A549 (cell line): ENCODE results near the gene JAML. TPM values are rescaled to one million over a fixed set of nuclear protein-coding genes. Genes with fewer than 3 reads are reported as not detected.

ENCODE experiments used
- ATAC-seq, 2 experiments: fragments of 200-7000 bp in 1 of 2; fragments of >200 bp in 1 of 2; cut with Nextera tagmentation in 1 of 2; cut with Tn5 transposase in 1 of 2; 3 replicates each; pipeline versions ENCODE4 v1.8.0 to v1.9.1; 2018 to 2020; ENCODE audit warnings: mild to moderate bottlenecking in 1 of 2, moderate library complexity in 1 of 2
- CTCF ChIA-PET: fragments of 300-600 bp; sonication (Branson Sonifier 250); formaldehyde crosslinking; extraction: SDS; loops from one replicate; lab custom pipeline; 2021; ENCODE audit warnings: antibody characterized with exemption, inconsistent platforms; lab: Yijun Ruan, JAX
- POLR2A ChIA-PET: fragments of 350-600 bp; formaldehyde crosslinking; extraction: SDS; loops from one replicate; lab custom pipeline; 2021; ENCODE audit warnings: antibody characterized with exemption, inconsistent platforms; lab: Yijun Ruan, JAX
- DNase-seq, 2 experiments: peaks; one replicate each; pipeline versions ENCODE4 v3.0.0 to v3.0.0-alpha.2; 2011 to 2016; ENCODE audit warnings: low read depth in 1 of 2, low spot score in 1 of 2
- FAIRE-seq: peaks from 2 replicates; lab custom pipeline; 2011; peaks lifted over from hg19 to GRCh38; lab: Jason Lieb, UNC
- H3K27ac ChIP-seq, 2 experiments: fragments of >200 bp; sonication (Bioruptor Twin); formaldehyde crosslinking; 3 replicates each; pipeline ENCODE4 v1.5.1; 2016 to 2017
- H3K4me1 ChIP-seq: fragments of >200 bp; sonication (Bioruptor Twin); formaldehyde crosslinking; 3 replicates; pipeline ENCODE4 v1.6.1; 2016
- H3K4me2 ChIP-seq: fragments of >200 bp; sonication (Bioruptor Twin); formaldehyde crosslinking; 3 replicates; pipeline ENCODE4 v1.6.1; 2016
- H3K4me3 ChIP-seq: fragments of >200 bp; sonication (Bioruptor Twin); formaldehyde crosslinking; 3 replicates; pipeline ENCODE4 v1.5.1; 2016
- H3K9me3 ChIP-seq: fragments of >200 bp; sonication (Bioruptor Twin); formaldehyde crosslinking; 3 replicates; pipeline ENCODE4 v1.6.1; 2016
- BHLHE40 ChIP-seq: IDR thresholded peaks from 2 replicates; pipeline ENCODE4 v1.6.1; 2012; ENCODE audit warnings: low read depth, low read length, inconsistent platforms
- CBX2 ChIP-seq: fragments of 200-600 bp; sonication (generic); IDR thresholded peaks from 2 replicates; pipeline ENCODE4 v1.6.1; 2016; ENCODE audit warnings: low read depth, mild to moderate bottlenecking, borderline replicate concordance
- CBX8 ChIP-seq: fragments of 200-600 bp; sonication (generic); IDR thresholded peaks from 2 replicates; pipeline ENCODE4 v1.6.1; 2016
- EHF ChIP-seq: fragments of 250-450 bp; sonication (Bioruptor Pico); IDR thresholded peaks from 2 replicates; pipeline ENCODE4 v1.5.0; 2020; ENCODE audit warnings: mild to moderate bottlenecking
- EHMT2 ChIP-seq: fragments of 200-600 bp; sonication (generic); IDR thresholded peaks from 2 replicates; pipeline ENCODE4 v1.6.1; 2016; ENCODE audit warnings: antibody characterized with exemption, low read depth, mild to moderate bottlenecking, moderate library complexity
- HDAC2 ChIP-seq: fragments of 200-600 bp; sonication (generic); IDR thresholded peaks from 2 replicates; pipeline ENCODE4 v1.6.1; 2016
- HES2 ChIP-seq: fragments of >200 bp; sonication (Bioruptor Twin); formaldehyde crosslinking; IDR thresholded peaks from 2 replicates; pipeline ENCODE4 v1.6.1; 2016
- HOXA7 ChIP-seq: fragments of 250-450 bp; sonication (Bioruptor Pico); IDR thresholded peaks from 2 replicates; pipeline ENCODE4 v1.5.0; 2020; ENCODE audit warnings: mild to moderate bottlenecking, moderate library complexity
- JUNB ChIP-seq: fragments of >200 bp; sonication (Bioruptor Twin); formaldehyde crosslinking; IDR thresholded peaks from 2 replicates; pipeline ENCODE4 v1.6.1; 2016
- MAFK ChIP-seq: fragments of 450-650 bp; IDR thresholded peaks from 2 replicates; pipeline ENCODE4 v1.6.1; 2014; ENCODE audit not compliant: partially characterized antibody
- MAZ ChIP-seq: fragments of 150-350 bp; IDR thresholded peaks from 2 replicates; pipeline ENCODE4 v1.6.1; 2014; ENCODE audit warnings: antibody characterized with exemption, low read depth, low read length, borderline replicate concordance
- MYC ChIP-seq: IDR thresholded peaks from 2 replicates; pipeline ENCODE4 v1.6.1; 2012; ENCODE audit warnings: mild to moderate bottlenecking, inconsistent platforms, low read length, improper control_type of control experiment, borderline replicate concordance
- NFE2L2 ChIP-seq: fragments of 150-350 bp; conservative IDR thresholded peaks from 2 replicates; pipeline ENCODE4 v1.6.1; 2014; ENCODE audit warnings: low read length
- NR3C1 ChIP-seq: fragments of >200 bp; sonication (Bioruptor Twin); formaldehyde crosslinking; IDR thresholded peaks from 3 replicates; pipeline ENCODE4 v1.6.1; 2017
- POLR2AphosphoS2 ChIP-seq: conservative IDR thresholded peaks from 2 replicates; pipeline ENCODE4 v1.6.1; 2012; ENCODE audit warnings: low read length, improper control_type of control experiment, inconsistent platforms
- RCOR1 ChIP-seq: fragments of 150-350 bp; IDR thresholded peaks from 2 replicates; pipeline ENCODE4 v1.6.1; 2014; ENCODE audit warnings: antibody characterized with exemption, low read length, low read depth
- SMC3 ChIP-seq: fragments of >200 bp; sonication (Bioruptor Twin); formaldehyde crosslinking; IDR thresholded peaks from 3 replicates; pipeline ENCODE4 v1.6.1; 2018; ENCODE audit warnings: inconsistent platforms
- TFCP2L1 ChIP-seq: fragments of 250-450 bp; sonication (Bioruptor Pico); IDR thresholded peaks from 2 replicates; pipeline ENCODE4 v1.5.0; 2021; ENCODE audit warnings: mild to moderate bottlenecking
- TP53 ChIP-seq: fragments of 250-450 bp; sonication (Bioruptor Pico); IDR thresholded peaks from 2 replicates; pipeline ENCODE4 v1.5.0; 2021; ENCODE audit warnings: mild to moderate bottlenecking, moderate library complexity
- ZSCAN20 ChIP-seq: fragments of 250-450 bp; sonication (Bioruptor Pico); IDR thresholded peaks from 2 replicates; pipeline ENCODE4 v1.8.0; 2022; ENCODE audit warnings: mild to moderate bottlenecking, moderate library complexity
- WGBS: methylation state at CpG from one replicate; pipeline ENCODE4 v1.1.6; 2017; ENCODE audit errors: missing lambda C conversion rate; 5-methylcytosine and 5-hydroxymethylcytosine counted together
- polyA plus RNA-seq, 4 experiments: library from polyadenylated mRNA; depleted of rRNA in 3 of 4; stranded (reverse); fragments of >200 nt; fragmentation: RNase III in 1 of 4; extraction: RNeasy Plus Mini Kit Qiagen cat#74134 plus additional on column Dnase treatment in 1 of 4; gene quantifications; 2 replicates in 3 of 4; 3 replicates in 1 of 4; pipeline ENCODE4 v1.2.3, GENCODE V29; 2011 to 2017
- TF ChIP-seq, protein P1 (sequence below): IDR thresholded peaks from 2 replicates; pipeline ENCODE4 v1.6.1; 2012
- TF ChIP-seq, protein P2 (sequence below): IDR thresholded peaks from 2 replicates; pipeline ENCODE4 v1.6.1; 2012; ENCODE audit warnings: low read depth, borderline replicate concordance

The JAML gene
- polyA plus RNA-seq, 2 of the 4 experiments (the other 2 are of a cell fraction), result not detected

GRCh38 chr11:118168316-118168715 is 56.5 kb downstream of the JAML start:
- no peak for DNase-seq
- Histone ChIP-seq H3K9me3 (no peaks in the 10 kb centered on the region), H3K4me1 (no peaks in the 10 kb centered on the region), H3K4me3 (no peak overlapping the region), H3K4me2 (no peak overlapping the region), H3K27ac (no peak overlapping the region)
- ChIA-PET CTCF (interaction anchor here (4.4 to 11.1 kb wide), 2 partner anchors 13 to 24 kb away, joined by 45 to 165 read pairs; no protein-coding TSS in a partner anchor), POLR2A (no interaction called here)
- 12% methylated on average over 8 of the region's 8 CpGs for WGBS
- no peak for FAIRE-seq
- TF ChIP-seq EHF (CRISPR knock-in tag) (no peak), TP53 (CRISPR knock-in tag) (no peak), NFE2L2 (no peak)
- TF ChIP-seq, protein P1, sequence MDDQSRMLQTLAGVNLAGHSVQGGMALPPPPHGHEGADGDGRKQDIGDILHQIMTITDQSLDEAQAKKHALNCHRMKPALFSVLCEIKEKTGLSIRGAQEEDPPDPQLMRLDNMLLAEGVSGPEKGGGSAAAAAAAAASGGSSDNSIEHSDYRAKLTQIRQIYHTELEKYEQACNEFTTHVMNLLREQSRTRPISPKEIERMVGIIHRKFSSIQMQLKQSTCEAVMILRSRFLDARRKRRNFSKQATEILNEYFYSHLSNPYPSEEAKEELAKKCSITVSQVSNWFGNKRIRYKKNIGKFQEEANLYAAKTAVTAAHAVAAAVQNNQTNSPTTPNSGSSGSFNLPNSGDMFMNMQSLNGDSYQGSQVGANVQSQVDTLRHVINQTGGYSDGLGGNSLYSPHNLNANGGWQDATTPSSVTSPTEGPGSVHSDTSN, result no peak
- no peak for ATAC-seq

- WGBS, result 68% methylated on average over 8 of the region's 12 CpGs
Observed at GRCh38 chr11:118167906-118168305, 56.9 kb downstream of the JAML start.

GRCh38 chr11:118167253-118167652 is 57.6 kb downstream of the JAML start:
- no peak overlapping the region for H3K27ac ChIP-seq
- H3K4me1 ChIP-seq, result no peaks in the 10 kb centered on the region
- no peak overlapping the region for H3K4me2 ChIP-seq
- 74% methylated on average over 2 of the region's 2 CpGs for WGBS
- no peak overlapping the region for H3K4me3 ChIP-seq
- CTCF ChIA-PET, result interaction anchor here (1.4 to 11.1 kb wide), 3 partner anchors 11 to 32 kb away, joined by 5 to 165 read pairs (median 5); no protein-coding TSS in a partner anchor
- DNase-seq (no peak), ATAC-seq (no peak), FAIRE-seq (no peak)
- H3K9me3 ChIP-seq, result no peaks in the 10 kb centered on the region
- TF ChIP-seq HES2 (no peak), CBX2 (no peak), TFCP2L1 (CRISPR knock-in tag) (no peak), ZSCAN20 (CRISPR knock-in tag) (no peak), JUNB (no peak), CBX8 (no peak), MAFK (no peak), POLR2AphosphoS2 (no peak)
- TF ChIP-seq, all 56 proteins: peak for 0
- POLR2A ChIA-PET, result no interaction called here

More at GRCh38 chr11:118167906-118168305, 56.9 kb downstream of the JAML start:
- ATAC-seq, result no peak
- TF ChIP-seq HOXA7 (no peak), MAZ (no peak), EHF (CRISPR knock-in tag) (no peak), RCOR1 (no peak), EHMT2 (no peak), NR3C1 (no peak), SMC3 (no peak), BHLHE40 (no peak), TP53 (CRISPR knock-in tag) (no peak), MYC (no peak), HDAC2 (no peak)
- TF ChIP-seq, protein P2, sequence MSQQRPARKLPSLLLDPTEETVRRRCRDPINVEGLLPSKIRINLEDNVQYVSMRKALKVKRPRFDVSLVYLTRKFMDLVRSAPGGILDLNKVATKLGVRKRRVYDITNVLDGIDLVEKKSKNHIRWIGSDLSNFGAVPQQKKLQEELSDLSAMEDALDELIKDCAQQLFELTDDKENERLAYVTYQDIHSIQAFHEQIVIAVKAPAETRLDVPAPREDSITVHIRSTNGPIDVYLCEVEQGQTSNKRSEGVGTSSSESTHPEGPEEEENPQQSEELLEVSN, result no peak
- TF ChIP-seq, protein P1, result no peak
- TF ChIP-seq, all 56 proteins: peak for 0
- ChIA-PET CTCF (interaction anchor here (1.4 to 11.1 kb wide), 2 partner anchors 24 to 31 kb away, joined by 5 to 165 read pairs; no protein-coding TSS in a partner anchor), POLR2A (no interaction called here)
- DNase-seq (no peak), FAIRE-seq (no peak)
- Histone ChIP-seq H3K4me1 (no peaks in the 10 kb centered on the region), H3K9me3 (no peaks in the 10 kb centered on the region), H3K4me2 (no peak overlapping the region), H3K4me3 (no peak overlapping the region), H3K27ac (no peak overlapping the region)
